ENCODE measurements around the gene ZNF324. TPM values are rescaled to one million over a fixed set of nuclear protein-coding genes. Genes with fewer than 3 reads are reported as not detected.
"Not testable (repeated sequence)": the region's sequence is repeated elsewhere in the genome, so short reads cannot be mapped to it uniquely, and the experiment has no call there.

Gene ZNF324
- total and polyA plus RNA-seq, 2 experiments from 2014 or later: 9.1 to 13.1 TPM

- Histone ChIP-seq H3K4me1 (ENCODE audit: insufficient read depth) (no peaks in the 10 kb centered on the region), H3K27ac (no peak overlapping the region), H3K9me3 (ENCODE audit: low read depth) (no peaks in the 10 kb centered on the region), H3K4me2 (peak overlapping the region; percentile 82), H3K27me3 (no peaks in the 10 kb centered on the region), H4K20me1 (ENCODE audit: insufficient read depth, poor library complexity, severe bottlenecking) (peaks cover 6% of the 10 kb centered on the region), H3K9me2 (replicated peaks; ENCODE audit: insufficient read depth) (no peaks in the 10 kb centered on the region), H2AFZ (peak overlapping the region; percentile 84), H3K79me2 (peaks cover 18% of the 10 kb centered on the region), H3K4me3 (peak overlapping the region; percentile 38), H3K36me3 (replicated peaks; ENCODE audit: insufficient read depth, low read depth) (no peaks in the 10 kb centered on the region)
- no peak for DNase-seq (ENCODE audit: low spot score)
- WGBS (ENCODE audit: low lambda C conversion rate, missing lambda C conversion rate): 39% methylated on average over 20 of the region's 20 CpGs
- TF ChIP-seq CTCF (IDR thresholded peaks at IDR 0.05; ENCODE audit: poor library complexity) (no peak), EZH2phosphoT487 (IDR thresholded peaks at IDR 0.05; ENCODE audit: low read depth, severe bottlenecking, unreplicated experiment) (no peak), EZH2 (IDR thresholded peaks at IDR 0.05; ENCODE audit: borderline replicate concordance) (no peak)
Observed at GRCh38 chr19:58466089-58466759, 656 bp upstream of the ZNF324 start.

GRCh38 chr19:58468216-58468839 lies 1.4 kb downstream of the ZNF324 start:
- Histone ChIP-seq H2AFZ (no peak overlapping the region), H3K9me2 (replicated peaks; ENCODE audit: insufficient read depth) (no peaks in the 10 kb centered on the region), H3K4me2 (peak overlapping the region; percentile 86), H3K27ac (no peak overlapping the region), H3K79me2 (peaks cover 18% of the 10 kb centered on the region), H3K9me3 (ENCODE audit: low read depth) (no peaks in the 10 kb centered on the region), H4K20me1 (ENCODE audit: insufficient read depth, poor library complexity, severe bottlenecking) (peaks cover 6% of the 10 kb centered on the region), H3K27me3 (no peaks in the 10 kb centered on the region), H3K4me1 (ENCODE audit: insufficient read depth) (no peaks in the 10 kb centered on the region), H3K36me3 (replicated peaks; ENCODE audit: insufficient read depth, low read depth) (no peaks in the 10 kb centered on the region), H3K4me3 (no peak overlapping the region)
- TF ChIP-seq EZH2phosphoT487 (IDR thresholded peaks at IDR 0.05; ENCODE audit: low read depth, severe bottlenecking, unreplicated experiment) (no peak), EZH2 (IDR thresholded peaks at IDR 0.05; ENCODE audit: borderline replicate concordance) (no peak), CTCF (IDR thresholded peaks at IDR 0.05; ENCODE audit: poor library complexity) (no peak)
- WGBS (ENCODE audit: low lambda C conversion rate, missing lambda C conversion rate): 73% methylated on average over 5 of the region's 5 CpGs
- DNase-seq (ENCODE audit: low spot score): no peak

GRCh38 chr19:58469241-58470013 lies 2.5 kb downstream of the ZNF324 start:
- Histone ChIP-seq H3K4me2 (no peak overlapping the region), H2AFZ (no peak overlapping the region), H3K9me2 (replicated peaks; ENCODE audit: insufficient read depth) (no peaks in the 10 kb centered on the region), H3K36me3 (replicated peaks; ENCODE audit: insufficient read depth, low read depth) (no peaks in the 10 kb centered on the region), H3K27ac (no peak overlapping the region), H3K79me2 (peaks cover 18% of the 10 kb centered on the region), H3K4me3 (no peak overlapping the region), H3K9me3 (ENCODE audit: low read depth) (no peaks in the 10 kb centered on the region), H3K27me3 (no peaks in the 10 kb centered on the region), H4K20me1 (ENCODE audit: insufficient read depth, poor library complexity, severe bottlenecking) (peaks cover 6% of the 10 kb centered on the region), H3K4me1 (ENCODE audit: insufficient read depth) (no peaks in the 10 kb centered on the region)
- WGBS (ENCODE audit: low lambda C conversion rate, missing lambda C conversion rate): 97% methylated on average over 16 of the region's 17 CpGs
- no peak for DNase-seq (ENCODE audit: low spot score)
- no peak for TF ChIP-seq EZH2phosphoT487 (IDR thresholded peaks at IDR 0.05; ENCODE audit: low read depth, severe bottlenecking, unreplicated experiment)
- TF ChIP-seq EZH2 (IDR thresholded peaks at IDR 0.05; ENCODE audit: borderline replicate concordance): no peak

- H3K27ac ChIP-seq; DNase-seq (ENCODE audit: low spot score); H3K36me3 ChIP-seq (replicated peaks; ENCODE audit: insufficient read depth, low read depth); H3K4me2 ChIP-seq; H3K9me2 ChIP-seq (replicated peaks; ENCODE audit: insufficient read depth); H3K4me3 ChIP-seq; H4K20me1 ChIP-seq (ENCODE audit: insufficient read depth, poor library complexity, severe bottlenecking); H3K9me3 ChIP-seq (ENCODE audit: low read depth); H3K27me3 ChIP-seq; H2AFZ ChIP-seq; H3K4me1 ChIP-seq (ENCODE audit: insufficient read depth): not testable (repeated sequence)
- peaks cover 18% of the 10 kb centered on the region for H3K79me2 ChIP-seq
- WGBS (ENCODE audit: low lambda C conversion rate, missing lambda C conversion rate): 96% methylated on average over 22 of the region's 53 CpGs
Observed at GRCh38 chr19:58470837-58471543, 4.1 kb downstream of the ZNF324 start.
